Activated CD4-positive, alpha-beta T cell treated with anti-CD3 and anti-CD28 coated beads for 1 hour (primary cell): ENCODE measurements around the gene CREB5.

Experiments used
- DNase-seq: peaks from one replicate; pipeline ENCODE4 v3.0.0-alpha.2; 2020

The CREB5 gene

DNA sequence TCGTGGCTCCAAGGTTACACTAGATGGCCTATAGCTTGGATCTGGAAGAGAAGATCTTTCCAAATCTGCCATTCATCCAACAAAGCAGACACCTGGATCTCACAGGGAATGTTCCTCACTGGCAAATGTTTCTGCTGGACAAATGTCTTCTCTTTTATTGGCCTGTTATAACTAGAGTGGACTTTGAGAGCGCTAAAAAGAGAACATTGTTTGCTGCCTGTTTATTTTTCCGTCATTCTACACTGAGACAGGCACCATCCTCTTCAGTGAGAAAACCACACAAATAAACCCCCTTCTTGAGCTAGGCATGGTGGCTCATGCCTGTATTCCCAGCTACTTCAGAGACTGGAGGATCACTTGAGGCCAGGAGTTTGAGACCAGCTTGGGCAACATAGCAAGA, 206.9 kb downstream of the CREB5 start:
- no peak for DNase-seq

DNA sequence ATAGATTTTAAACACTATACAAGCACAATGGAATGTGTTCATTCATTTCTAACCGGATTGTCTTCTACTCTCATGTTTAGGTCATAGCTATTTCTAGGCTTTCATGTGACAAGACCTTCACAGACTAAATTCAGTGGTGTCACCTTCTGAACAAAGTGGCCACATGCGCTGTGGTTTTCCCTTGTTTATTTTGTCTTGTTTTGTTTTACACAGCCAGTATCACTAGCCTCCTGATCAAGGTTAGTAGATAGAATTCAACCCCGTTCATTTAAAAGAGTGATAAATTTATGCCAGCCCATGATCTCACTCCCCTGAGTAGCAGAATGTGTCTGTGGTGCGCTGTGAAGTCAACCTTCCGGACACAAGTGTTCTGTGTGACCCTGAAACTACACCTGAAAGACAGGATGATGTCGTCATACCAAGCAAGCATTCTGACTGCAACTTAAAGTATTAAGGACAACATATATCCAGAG, 209.1 kb downstream of the CREB5 start:
- DNase-seq: no peak

DNA sequence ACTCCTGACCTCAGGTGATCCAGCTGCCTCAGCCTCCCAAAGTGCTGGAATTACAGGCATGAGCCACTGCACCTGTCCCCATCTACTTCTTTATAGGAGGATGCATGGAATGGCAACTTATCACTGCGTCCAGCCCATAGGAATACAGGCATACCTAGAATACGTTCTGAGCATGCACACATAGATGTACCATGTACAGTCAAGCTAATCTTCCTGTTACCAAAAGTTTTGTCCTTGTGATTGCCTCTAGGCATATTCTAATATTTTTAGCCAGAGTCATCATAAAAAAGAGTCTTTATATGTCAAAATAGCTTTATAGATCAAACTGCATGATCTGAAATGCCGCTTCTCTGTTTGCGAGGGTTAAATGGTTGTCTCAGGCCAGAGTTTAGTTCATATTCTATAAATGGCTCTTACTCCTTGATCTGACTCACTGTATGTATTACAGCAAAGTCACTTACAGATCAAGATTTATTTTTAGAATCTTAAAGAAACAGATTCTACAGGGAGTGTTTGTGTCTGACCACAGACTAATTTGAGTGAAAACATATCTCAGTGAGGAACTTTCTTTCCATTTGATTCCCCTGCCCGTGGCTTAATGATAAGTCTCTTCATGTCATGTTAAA, 210.9 kb downstream of the CREB5 start:
- no peak for DNase-seq

DNA sequence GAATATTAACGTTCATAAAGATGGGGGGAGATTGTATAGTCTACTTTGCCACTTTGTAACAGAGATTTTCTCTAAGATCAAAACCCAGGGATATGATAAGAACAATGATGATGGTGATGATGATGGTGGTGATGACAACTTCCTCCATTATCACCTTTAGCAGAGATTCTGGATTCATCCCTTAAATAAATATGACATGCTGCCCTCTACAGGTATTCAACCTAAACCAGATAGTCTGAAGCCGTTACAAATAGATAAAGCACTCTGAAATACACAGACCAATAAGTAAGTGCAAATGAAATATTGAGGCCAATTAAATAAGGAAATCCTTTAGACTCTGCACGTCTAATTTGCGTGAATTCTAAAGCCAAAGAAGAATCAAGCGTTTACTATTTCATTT, 211.5 kb downstream of the CREB5 start:
- DNase-seq: no peak

DNA sequence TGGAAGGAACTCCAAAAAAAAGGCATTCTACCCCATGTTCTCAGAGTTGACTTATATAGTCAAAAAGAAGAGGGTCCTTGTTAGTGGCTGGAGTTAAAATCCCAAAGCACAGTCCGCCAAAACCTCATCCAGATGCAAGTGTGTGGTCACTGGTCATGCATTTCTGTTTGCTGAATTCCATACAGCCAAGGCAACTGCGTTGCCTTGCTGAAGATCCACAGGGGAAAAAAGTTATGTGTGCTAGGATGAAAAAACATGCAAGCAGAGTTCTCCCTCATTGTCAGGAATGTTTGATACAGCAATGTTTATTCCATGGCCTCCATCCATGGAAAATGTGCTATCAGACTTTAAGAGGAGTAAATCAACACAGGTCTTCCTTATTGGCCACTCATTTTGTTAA, 213.1 kb downstream of the CREB5 start:
- DNase-seq: no peak

DNA sequence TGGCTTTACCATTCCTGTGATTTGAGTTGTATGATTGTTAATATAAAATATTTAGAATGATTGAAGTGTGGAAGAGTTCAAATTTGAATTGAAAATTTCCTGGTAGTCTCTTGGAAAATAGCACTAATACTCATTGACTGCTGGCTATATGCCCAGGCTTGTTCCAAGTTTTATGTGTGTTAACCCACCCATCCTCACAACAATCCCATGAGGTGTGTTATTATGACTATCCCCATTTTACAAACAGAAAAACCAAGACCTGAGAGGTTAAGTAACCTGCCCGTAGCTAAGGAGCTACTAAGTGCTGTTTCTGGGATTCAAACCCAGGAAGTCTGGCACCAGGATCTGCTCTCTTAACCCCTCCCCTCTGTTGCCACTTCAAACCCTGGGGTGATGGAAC, 213.9 kb downstream of the CREB5 start:
- no peak for DNase-seq

DNA sequence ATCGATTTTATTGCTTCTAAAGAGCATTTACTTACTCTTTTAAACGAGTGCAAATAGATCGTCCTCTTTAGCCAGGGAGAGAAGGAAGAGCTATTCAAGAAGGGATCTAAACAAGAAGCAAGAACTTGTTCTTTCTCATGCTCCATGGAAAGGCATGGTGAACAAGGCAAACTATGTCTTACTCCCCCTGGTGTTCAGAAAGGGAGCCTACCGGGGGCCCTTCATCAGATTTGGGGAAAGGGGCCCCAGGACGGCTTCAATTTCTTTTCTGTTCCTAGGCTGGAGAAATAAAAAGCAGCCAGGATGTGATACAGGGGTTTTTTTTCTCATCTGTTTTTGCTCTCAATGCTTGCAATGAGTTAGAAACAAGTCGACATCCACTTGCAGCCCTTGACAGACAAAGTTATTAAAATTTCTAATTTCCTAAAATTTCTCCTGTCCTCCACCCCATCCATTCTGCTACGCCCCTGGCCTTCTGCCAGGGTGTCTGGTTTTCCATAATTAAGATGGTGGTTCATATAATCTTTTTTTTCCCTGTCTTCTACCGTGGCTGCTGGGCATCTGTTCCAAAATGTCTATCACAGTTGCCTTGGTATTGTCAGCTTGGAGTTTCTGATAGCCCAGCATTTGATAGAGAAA, 214.4 kb downstream of the CREB5 start:
- no peak for DNase-seq

DNA sequence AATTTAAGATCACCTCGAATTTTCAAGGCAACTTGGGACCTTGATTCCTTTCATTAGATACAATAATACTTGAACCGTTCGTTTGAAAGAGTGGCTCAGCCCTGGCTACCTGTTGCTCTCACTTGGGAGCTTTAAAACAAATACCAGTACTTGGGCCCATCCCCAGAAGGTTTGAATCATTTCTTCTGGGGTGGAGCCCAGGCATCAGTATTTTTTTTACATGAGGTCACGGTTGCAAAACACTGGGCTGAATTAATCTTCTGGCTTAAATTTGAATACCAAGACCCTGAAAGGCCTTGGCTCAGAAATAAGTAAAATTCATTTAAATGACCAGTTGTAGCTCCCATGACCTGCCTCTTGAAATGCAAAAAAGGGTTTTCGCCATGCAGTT, 214.9 kb downstream of the CREB5 start:
- DNase-seq: no peak

DNA sequence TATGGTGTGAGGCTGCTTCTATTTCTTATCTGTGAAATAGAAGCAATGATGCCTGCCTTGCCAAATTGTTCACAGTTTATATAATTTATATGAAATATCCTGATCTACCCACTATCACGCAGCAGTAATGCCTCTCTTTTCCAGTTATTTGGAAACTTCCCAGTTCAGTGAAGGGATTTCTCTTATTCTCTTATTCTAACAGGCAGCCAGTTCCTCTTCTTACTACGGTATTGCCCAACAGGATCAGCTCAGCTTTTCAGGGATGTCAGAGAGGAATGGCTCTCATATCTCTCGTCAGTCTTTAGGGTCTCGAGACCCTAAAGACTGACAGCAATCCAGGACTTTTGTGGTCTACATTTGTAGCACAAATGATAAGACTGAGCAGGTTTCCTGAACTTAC, 215.6 kb downstream of the CREB5 start:
- DNase-seq: no peak

DNA sequence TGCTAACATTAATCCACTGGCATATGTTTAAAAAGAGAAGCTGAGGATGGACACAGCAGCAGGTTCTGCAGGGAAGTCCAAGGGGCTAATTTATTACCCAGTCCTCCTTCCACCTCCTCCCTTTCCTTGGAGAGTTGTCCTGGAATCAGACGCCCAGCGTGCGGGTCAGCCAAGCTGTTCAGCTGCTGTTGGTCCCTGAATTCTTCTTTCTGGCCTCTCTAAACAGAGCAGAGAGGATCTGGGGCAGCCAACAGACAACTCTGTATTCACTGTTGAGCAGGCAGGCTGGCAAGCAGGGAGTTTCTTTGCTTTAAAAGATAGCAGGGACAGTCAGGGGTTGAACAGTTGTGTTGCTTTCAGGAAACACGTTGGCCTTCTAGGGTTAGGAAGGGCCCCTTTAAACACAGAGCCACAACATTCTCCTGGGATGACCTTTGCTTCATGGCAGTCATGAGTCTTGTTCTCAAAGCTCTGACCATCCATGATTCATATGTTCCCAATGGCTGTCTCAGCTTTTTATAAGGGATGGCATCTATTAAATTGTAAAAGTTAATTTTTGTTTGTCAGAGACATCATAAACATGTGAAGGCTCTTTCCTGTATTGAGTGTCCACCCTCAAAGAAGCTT, 217.0 kb downstream of the CREB5 start:
- DNase-seq: no peak

DNA sequence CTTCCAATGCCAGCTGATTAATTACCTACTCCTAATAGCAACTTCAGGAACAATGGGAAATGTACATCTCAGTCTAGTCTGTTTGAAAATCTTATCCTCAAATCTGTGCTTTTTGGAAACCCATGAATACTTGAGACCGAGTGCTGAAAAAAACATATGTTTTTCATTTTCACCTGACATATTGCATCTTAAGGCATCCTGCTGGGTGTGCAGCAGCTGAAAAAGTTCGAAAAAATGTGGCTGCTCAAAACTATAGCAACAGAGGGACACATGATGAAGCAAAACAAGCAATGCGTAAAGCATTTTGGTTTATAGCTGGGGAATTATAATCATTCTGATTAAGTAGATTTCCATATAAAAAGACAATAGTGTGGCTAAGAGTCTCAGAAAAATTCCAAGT, 218.0 kb downstream of the CREB5 start:
- DNase-seq: no peak

DNA sequence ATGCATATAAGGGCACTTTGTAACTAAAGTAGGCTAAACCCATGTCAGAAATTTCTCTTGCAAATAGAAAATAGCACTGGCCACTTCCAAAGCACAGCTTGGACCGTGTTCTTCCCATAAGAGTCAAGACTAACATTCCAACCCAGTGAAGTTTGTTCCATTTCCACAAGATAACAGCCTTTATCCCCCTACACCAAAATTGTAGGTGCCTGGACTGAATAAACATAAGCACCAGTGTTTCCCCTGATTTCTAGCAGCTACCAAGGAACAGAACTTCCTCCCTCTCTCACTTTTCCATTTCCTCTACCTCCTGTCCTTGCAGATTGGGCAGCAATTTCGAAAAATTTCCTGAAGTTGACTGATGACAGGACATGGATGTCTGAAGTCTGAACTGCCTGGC, 219.7 kb downstream of the CREB5 start:
- no peak for DNase-seq

DNA sequence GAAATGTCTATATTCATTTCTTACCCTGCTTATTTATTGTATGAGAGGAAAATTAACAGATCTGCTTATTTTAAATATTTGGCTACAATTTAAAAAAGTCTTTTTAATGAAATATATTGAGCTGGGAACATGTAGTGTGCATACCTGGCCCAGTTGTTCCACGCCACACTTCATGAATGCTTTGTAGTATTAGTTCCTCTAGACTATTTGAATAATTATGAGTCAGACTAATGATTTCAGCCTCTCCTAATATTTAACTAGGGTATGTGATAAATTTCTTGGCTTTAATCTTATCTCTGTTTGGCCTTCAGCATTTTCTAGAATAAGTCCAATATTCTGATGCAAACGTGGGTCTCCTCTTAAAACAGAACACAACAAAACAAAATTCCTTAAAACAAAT, 226.6 kb downstream of the CREB5 start:
- no peak for DNase-seq

DNA sequence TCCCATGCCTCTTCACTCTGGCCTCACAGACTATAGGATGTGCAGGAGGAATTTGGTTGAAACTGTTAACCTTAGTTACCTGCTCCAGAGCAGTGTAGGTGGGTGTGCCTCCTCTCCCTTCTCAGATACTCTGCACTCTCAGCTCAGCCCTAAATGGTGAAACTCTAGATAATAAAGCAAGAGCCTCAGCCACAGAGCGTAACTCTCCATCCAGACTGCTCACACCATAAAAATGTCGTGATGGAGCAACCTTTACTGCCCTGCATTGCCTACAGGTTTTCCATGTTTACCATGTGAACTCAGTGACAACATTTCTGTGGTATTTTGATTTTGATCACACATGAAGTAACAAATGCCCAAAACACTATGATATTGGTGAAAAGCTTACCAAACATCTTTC, 227.7 kb downstream of the CREB5 start:
- DNase-seq: no peak

DNA sequence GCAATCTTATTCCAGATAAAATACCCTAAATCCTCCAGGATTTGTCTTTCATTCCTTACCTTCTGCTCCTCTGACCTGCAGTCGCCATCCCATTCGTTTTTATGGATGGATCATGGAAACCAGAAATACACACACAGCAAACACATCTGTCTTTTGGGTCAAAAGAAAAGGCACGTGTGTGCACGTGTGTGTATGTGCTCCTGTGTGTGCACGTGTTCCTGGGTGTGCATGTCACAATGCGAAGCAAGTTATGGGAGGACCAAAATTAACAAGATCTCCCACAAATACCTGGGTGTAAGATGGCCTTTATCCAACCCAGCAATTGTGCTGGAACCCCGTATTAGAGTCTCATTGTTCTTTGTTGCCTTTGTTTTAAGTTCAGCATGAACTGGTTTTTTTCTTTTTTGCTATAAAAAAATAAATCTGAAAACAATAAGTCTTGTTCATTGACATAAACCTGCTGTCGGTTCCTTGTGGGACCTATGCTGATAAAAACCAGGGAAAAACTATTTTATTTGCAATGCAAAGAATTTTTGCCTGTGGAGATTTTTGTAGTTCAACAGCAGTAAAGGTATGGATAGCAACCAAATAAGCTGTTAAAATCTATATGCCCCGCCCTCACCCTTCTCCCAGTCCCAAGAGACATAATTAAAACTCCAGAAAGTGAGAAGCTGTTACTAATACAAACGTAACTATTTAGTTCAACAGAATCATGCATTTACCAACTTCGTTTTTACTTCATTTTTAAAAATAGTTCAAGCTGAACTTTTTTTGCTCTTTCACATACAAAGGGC, 229.6 kb downstream of the CREB5 start:
- DNase-seq: no peak

DNA sequence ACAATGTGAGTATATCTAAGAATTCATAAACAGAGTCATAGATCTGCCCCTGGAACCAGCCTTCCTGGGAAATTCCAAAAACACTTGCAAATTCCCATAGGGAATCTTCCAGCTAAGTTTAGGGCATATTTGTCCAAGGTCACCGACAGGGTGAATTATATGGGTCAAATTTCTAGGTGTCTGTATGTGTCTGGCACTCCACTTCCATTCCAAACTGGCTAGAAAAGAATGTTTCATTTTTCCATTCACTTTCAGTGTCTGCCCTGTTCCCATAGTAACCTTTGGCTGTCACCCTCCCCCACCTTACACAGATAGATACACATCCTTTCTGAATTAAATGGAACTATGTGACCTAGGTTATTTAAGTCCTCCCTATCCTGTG, 230.9 kb downstream of the CREB5 start:
- DNase-seq: no peak

DNA sequence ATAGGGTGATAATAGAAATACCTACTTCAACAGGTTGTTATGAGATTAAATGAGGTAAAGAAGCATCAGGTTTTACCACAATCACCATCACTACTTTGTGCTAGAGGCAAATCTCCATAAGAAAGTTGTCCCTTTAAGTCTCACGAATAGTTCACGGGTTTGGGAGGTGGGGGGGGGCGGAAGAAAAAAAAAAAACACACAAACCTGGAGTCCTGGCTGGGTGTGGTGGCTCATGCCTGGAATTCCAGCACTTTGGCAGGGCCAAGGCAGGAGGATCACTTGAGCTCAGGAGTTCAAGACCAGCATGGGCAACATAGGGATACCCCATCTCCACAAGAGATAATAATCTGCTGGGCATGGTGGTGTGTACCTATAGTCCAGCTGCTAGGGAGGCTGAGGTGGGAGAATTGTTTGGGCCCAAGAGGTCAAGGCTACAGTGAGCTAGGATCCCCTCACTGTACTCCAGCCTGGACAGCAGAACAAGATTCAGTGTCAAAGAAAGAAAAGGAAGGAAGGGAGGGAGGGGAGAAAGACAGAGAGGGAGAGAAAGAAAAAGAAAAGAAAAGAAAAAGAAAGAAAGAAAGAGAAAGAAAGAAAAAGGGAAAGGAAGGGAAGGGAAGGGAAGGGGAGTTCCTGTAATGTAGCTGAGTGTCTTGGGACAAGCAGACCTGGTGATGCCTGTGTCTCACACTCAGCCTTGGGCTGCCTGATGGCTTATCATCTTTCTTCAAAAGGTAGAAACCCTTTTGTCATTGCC, 231.4 kb downstream of the CREB5 start:
- no peak for DNase-seq

DNA sequence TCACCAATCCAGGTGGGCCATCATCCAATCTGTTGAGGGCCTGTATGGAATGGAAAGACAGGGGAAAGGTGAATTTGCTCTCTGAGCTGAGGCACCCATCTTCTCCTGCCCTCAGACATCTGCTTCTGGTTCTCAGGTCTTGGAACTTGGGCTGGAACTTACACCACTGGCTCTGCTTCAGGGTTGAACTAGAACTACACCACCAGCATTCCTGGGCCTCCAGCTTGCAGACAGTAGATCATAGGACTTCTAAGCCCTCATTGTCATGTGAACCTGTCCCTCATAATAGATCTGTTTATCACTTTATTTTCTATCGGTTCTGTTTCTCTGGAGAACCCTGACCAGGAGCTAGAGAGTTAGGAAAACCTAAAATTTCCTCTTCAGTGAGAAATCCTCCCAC, 233.5 kb downstream of the CREB5 start:
- DNase-seq: no peak

DNA sequence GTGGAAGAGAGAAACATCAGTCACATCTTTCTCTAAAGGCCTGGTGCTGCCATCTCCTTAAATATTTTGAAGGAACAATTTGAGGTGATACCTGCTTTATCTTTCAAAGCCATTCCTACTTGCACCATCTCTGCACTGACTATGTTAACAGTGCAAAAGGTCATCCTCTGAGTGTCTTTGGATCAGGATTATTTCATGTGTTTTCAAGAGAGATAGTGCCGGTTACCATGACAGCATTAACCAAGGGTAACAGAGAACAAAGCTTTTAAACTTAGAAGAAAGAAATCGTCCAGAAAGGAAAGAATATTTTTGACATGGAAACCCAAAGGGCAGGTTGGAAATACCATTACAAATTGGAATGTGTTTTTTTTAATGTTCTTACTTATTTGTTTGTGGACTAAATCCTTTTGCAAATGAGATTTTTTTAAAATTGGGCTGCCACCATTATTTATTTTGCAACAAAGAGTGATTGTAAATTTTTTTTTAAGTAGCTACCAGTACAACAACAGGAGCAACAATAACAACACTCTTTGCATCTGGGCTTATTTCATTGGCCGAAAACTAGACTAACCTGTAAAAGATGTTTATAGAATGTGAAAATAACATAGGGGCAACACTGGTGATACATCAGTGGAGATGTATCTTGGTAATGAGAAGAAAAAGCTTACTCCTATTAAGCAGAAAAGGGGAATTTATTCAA, 234.2 kb downstream of the CREB5 start:
- DNase-seq: no peak

DNA sequence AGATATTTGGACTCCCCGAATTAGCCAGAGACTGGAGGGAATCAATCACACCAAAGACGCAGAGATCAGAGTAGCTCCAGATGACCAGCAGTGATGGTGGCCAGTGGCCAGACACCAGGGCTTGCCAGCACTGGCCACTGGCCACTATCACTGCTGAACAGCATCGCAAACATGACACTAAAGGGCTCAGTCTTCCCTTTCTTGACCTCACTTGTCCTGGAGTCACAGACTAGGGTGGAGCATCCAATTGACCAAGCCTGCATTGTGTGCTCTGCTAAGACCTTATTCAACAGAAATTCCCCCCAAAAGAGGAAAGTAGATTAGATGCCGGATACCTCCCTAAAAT, 234.7 kb downstream of the CREB5 start:
- no peak for DNase-seq

DNA sequence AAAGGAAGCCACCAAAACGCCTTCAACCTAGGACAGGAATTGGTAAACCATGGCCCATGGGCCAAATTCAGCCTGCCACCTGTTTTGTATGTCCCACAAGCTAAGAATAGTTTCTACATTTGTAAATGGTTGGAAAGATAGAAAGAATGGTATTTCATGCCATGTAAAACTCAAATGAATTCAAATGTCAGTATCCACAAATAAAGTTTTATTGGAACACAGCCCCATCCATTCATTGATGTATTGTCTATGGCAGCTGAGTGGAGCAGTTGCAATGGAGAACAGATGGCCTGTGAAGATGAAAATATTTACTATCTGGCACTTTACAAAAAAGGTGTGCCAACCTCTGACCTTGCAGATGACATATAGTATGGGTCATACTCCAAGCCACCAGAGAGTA, 236.9 kb downstream of the CREB5 start:
- no peak for DNase-seq

DNA sequence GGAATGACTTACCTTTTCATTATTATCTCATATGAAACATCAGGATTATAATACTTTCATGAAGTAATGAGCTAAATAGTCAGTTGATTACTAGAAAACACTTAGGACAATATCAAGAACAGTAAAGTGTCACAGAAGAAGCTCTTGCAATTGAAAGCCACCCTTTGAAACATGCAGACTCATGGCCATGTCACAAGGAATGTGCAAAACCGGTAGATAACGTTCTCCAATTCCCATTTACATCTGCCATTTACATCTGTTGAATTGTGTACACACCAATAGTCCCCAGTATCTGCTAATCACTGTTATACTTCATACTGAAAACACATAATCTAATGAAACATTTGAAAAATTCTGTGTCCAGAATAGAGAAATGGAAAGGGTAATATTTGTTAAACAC, 237.5 kb downstream of the CREB5 start:
- no peak for DNase-seq

DNA sequence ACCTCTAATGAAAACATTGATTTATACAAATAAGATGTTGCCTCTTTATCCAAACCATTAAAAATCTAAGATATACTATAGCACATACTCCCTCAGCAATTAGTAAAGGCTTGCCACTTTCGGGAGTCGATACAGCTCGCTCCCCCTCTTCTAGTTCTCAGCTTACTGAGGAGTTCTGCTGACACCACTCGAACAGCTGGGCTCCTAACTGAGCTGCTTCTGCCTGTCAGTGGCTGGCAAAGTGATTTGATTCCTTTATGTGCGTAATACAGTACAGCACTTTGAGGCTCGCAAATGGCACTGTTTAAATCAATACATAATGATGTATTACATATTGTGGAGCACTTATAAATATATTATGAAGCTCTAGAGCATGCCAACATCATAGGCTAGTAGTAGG, 241.8 kb downstream of the CREB5 start:
- DNase-seq: no peak
